Activated CD8-positive, alpha-beta T cell treated with anti-CD3 and anti-CD28 coated beads for 36 hours (primary cell): ENCODE data around the gene WDR1. TPM values are rescaled to one million over a fixed set of nuclear protein-coding genes. Genes with fewer than 3 reads are reported as not detected.
A peak's percentile ranks its signal among the peaks of the same experiment; 100 is the strongest.

Experiments
- ATAC-seq: fragments of 200-7000 bp; cut with Tn5 transposase; one replicate; pipeline ENCODE4 v1.10.0; 2021; ENCODE audit warnings: mild to moderate bottlenecking, moderate library complexity
- CTCF ChIA-PET: fragments of 350-600 bp; sonication (Branson Sonifier 250); formaldehyde crosslinking; loops from one replicate; lab custom pipeline; 2021; ENCODE audit warnings: antibody characterized with exemption; lab: Charles Lee
- POLR2A ChIA-PET: fragments of 350-600 bp; sonication (Branson Sonifier 250); formaldehyde crosslinking; loops from one replicate; lab custom pipeline; 2021; ENCODE audit warnings: antibody characterized with exemption; lab: Charles Lee
- DNase-seq: peaks from one replicate; pipeline ENCODE4 v3.0.0-alpha.2; 2020
- H3K27ac Mint-ChIP-seq: one replicate; pipeline ENCODE4 v1.8.0; 2021; ENCODE audit warnings: mild to moderate bottlenecking, mixed read lengths
- H3K27me3 Mint-ChIP-seq: one replicate; pipeline ENCODE4 v1.8.0; 2021; ENCODE audit warnings: mixed read lengths
- H3K36me3 Mint-ChIP-seq: one replicate; pipeline ENCODE4 v1.8.0; 2021; ENCODE audit warnings: low read depth, mixed read lengths
- H3K4me1 Mint-ChIP-seq: one replicate; pipeline ENCODE4 v1.8.0; 2021; ENCODE audit warnings: low read depth, mixed read lengths
- H3K4me3 Mint-ChIP-seq: one replicate; pipeline ENCODE4 v1.8.0; 2021; ENCODE audit warnings: mild to moderate bottlenecking, moderate library complexity, mixed read lengths
- H3K9me3 Mint-ChIP-seq: one replicate; pipeline ENCODE4 v1.8.0; 2021; ENCODE audit warnings: mixed read lengths
- intact Hi-C: fragments of 100-400 bp; cut with micrococcal nuclease; formaldehyde crosslinking; loops from one replicate; pipeline ENCODE4 v1.10.0; 2022
- total RNA-seq, 2 experiments: library from RNA; stranded (reverse); gene quantifications; one replicate each; pipeline ENCODE4 v1.2.3, GENCODE V29; 2021
- TF ChIP-seq, protein P1 (sequence below): fragments of 200-600 bp; IDR thresholded peaks from one replicate; pipeline ENCODE4 v1.8.0; 2022; ENCODE audit warnings: antibody characterized with exemption, mild to moderate bottlenecking

The WDR1 gene
- total RNA-seq, 2 experiments from 2014 or later, result 390 to 393 TPM

DNA sequence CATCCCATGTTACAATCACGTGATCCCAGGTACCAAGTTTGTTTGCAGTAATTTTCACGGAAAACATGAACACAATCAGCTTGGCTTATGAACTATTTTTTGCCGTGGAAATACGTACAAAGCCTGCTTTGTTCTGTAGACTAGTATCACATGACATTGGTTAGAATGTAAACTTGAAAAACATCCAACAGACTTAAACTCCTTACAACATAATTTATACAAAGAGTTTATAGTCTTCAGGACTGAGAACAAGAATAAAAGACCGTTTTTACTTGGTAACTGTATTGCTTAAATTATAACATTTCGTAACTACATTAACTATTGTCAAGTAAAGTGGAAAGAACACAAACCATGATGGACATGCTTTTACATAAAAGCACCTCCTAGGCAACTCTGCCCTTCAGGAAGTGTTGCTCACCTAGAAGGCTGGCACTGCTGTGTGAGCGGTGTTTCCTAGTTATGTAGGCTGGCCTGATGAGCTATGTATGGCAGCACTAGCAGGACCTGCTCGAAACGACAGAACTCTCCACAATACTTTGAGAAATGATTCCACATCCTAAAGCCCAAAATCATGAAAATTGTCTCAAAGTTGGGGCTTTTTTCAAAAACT, 41.8 kb upstream of the WDR1 start:
- TF ChIP-seq, protein P1, sequence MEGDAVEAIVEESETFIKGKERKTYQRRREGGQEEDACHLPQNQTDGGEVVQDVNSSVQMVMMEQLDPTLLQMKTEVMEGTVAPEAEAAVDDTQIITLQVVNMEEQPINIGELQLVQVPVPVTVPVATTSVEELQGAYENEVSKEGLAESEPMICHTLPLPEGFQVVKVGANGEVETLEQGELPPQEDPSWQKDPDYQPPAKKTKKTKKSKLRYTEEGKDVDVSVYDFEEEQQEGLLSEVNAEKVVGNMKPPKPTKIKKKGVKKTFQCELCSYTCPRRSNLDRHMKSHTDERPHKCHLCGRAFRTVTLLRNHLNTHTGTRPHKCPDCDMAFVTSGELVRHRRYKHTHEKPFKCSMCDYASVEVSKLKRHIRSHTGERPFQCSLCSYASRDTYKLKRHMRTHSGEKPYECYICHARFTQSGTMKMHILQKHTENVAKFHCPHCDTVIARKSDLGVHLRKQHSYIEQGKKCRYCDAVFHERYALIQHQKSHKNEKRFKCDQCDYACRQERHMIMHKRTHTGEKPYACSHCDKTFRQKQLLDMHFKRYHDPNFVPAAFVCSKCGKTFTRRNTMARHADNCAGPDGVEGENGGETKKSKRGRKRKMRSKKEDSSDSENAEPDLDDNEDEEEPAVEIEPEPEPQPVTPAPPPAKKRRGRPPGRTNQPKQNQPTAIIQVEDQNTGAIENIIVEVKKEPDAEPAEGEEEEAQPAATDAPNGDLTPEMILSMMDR, result no peak
- H3K9me3 Mint-ChIP-seq, result no peaks in the 10 kb centered on the region
- H3K27me3 Mint-ChIP-seq, result no peaks in the 10 kb centered on the region
- ChIA-PET CTCF (interaction anchor here (0.6 to 3.9 kb wide), 25 partner anchors 10 to 702 kb away, joined by 3 to 28 read pairs (median 4); no protein-coding TSS in a partner anchor), POLR2A (interaction anchor here (0.7 to 1.1 kb wide), 2 partner anchors 41 to 79 kb away, joined by 3 read pairs; no protein-coding TSS in a partner anchor)
- DNase-seq (peak; percentile 15), ATAC-seq (no peak)
- H3K36me3 Mint-ChIP-seq, result no peaks in the 10 kb centered on the region
- no peak overlapping the region for H3K27ac Mint-ChIP-seq
- H3K4me3 Mint-ChIP-seq, result no peak overlapping the region
- H3K4me1 Mint-ChIP-seq, result peaks cover 30% of the 10 kb centered on the region
- intact Hi-C loops, result loop anchor here (5.0 kb wide), 1 partner anchor 379 kb away; no protein-coding TSS in a partner anchor

DNA sequence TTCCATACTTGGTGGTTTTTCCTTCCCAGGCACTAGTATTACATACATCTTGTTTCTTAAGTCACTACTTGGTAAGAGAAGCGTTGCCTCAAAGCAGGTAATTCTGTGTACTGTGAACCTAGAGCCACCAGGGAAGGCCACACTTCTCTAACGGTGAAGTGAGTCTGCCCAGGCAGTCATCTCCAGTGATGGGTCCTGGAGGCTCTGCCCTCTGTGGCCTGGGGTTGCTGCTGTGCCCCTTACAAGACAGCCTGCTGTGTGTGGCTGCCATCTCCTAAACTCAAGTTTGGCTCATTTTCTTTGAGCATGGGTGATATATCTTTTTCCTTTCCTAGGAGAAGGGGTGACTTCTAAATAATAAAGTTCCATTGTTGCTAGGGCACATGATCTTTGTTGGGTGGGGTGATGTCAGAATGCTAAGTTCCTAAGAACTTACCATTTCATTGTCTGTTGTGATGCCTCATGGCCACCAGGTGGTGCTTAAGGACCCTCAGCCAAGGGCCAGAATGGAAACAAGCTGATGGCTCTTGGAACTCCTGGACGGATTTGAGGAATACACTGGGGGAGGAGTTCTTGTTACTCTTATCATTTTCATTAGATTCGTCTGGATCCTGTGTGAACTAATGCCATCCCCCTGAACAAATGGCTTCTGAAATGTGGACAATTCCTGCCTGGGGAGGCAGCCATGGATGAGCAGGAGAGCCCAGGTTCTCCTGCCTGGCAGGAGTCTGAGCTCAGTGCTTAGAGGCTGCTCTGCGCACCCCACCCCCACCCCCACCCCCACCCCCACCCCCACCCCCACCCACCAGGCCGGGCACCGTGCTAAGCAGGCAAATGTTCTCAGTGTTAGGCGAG, 41.1 kb upstream of the WDR1 start:
- Mint-ChIP-seq H3K4me1 (peaks cover 30% of the 10 kb centered on the region), H3K9me3 (no peaks in the 10 kb centered on the region), H3K4me3 (no peak overlapping the region), H3K36me3 (no peaks in the 10 kb centered on the region), H3K27ac (no peak overlapping the region), H3K27me3 (no peaks in the 10 kb centered on the region)
- ATAC-seq (peak; percentile 73), DNase-seq (peak; percentile 60)
- TF ChIP-seq, protein P1, result peak; percentile 79
- POLR2A ChIA-PET, result interaction anchor here (0.7 to 1.1 kb wide), 2 partner anchors 40 to 78 kb away, joined by 3 read pairs; no protein-coding TSS in a partner anchor
- CTCF ChIA-PET, result interaction anchor here (0.6 to 3.9 kb wide), 25 partner anchors 10 to 703 kb away, joined by 3 to 28 read pairs (median 4); no protein-coding TSS in a partner anchor
- intact Hi-C loops, result loop anchor here (5.0 kb wide), 1 partner anchor 380 kb away; no protein-coding TSS in a partner anchor

DNA sequence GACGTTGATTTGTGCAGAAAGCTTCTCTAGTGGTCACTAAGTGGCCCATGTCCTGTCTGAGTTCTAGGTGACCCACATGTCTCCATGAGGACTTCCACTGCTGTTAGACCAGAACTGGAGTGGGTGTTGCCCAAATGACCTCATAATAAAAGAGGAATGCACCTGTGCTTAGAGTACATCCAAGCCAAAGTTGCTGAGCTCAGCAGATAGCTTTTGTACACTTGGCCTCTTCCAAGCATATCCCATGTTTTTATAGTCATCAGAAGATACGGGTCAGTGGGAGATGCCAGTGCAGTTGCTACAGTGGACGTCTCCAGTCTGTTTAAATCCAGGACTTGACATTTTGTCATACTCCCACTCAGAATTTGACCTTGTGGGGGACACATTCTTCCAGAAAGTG, 37.6 kb upstream of the WDR1 start:
- Mint-ChIP-seq H3K36me3 (no peaks in the 10 kb centered on the region), H3K9me3 (no peaks in the 10 kb centered on the region), H3K27me3 (no peaks in the 10 kb centered on the region), H3K4me3 (no peak overlapping the region), H3K27ac (no peak overlapping the region), H3K4me1 (peaks cover 9% of the 10 kb centered on the region)
- TF ChIP-seq, protein P1, result no peak
- intact Hi-C loops, result no loop called here
- CTCF ChIA-PET, result interaction anchor here (0.9 to 2.3 kb wide), 7 partner anchors 8 to 249 kb away, joined by 3 to 10 read pairs (median 4); no protein-coding TSS in a partner anchor
- DNase-seq, result no peak
- ATAC-seq, result no peak
- POLR2A ChIA-PET, result no interaction called here

DNA sequence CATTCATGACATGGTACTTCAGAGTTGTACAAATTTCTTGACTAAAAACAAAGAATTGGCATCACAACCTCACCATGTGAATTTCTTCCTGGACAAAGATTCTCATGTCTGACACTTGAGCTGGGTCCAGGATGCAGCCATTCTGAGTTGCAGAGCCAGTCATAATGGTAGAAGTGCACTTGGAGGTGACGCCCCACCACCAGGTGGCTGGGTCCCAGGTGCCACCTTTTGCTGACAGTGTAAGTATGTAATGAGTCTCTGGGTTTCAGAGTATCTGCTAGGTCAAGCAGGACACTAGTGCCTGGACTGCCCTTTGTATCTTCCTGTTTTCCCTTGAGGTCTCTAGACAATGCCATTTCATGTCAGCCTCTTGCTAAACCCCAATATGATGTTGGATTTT, 36.6 kb upstream of the WDR1 start:
- CTCF ChIA-PET, result interaction anchor here (1.1 to 1.2 kb wide), 2 partner anchors 9 to 62 kb away, joined by 3 to 5 read pairs; no protein-coding TSS in a partner anchor
- TF ChIP-seq, protein P1, result no peak

More for the DNA sequence above, 36.6 kb upstream of the WDR1 start:
- H3K9me3 Mint-ChIP-seq, result no peaks in the 10 kb centered on the region
- intact Hi-C loops, result no loop called here
- no peaks in the 10 kb centered on the region for H3K27me3 Mint-ChIP-seq
- ATAC-seq (no peak), DNase-seq (no peak)
- H3K4me1 Mint-ChIP-seq, result peaks cover 7% of the 10 kb centered on the region
- H3K36me3 Mint-ChIP-seq, result no peaks in the 10 kb centered on the region
- POLR2A ChIA-PET, result no interaction called here
- no peak overlapping the region for H3K27ac Mint-ChIP-seq
- H3K4me3 Mint-ChIP-seq, result no peak overlapping the region
